PC-3 (cell line): ENCODE measurements around the gene LRPPRC. TPM values are rescaled to one million over a fixed set of nuclear protein-coding genes. Genes with fewer than 3 reads are reported as not detected.

Source experiments
- ATAC-seq: fragments of 200-7000 bp; cut with Tn5 transposase; 2 replicates; pipeline ENCODE4 v1.9.1; 2020; ENCODE audit warnings: mild to moderate bottlenecking, moderate library complexity
- BruUV-seq: library from RNA; stranded (reverse); fragments of 400-500 nt; replicated peaks from 2 replicates; lab custom pipeline; 2021; lab: Mats Ljungman, UMichigan
- CTCF ChIA-PET: fragments of 300-600 bp; sonication (Branson Sonifier 250); formaldehyde crosslinking; loops from one replicate; lab custom pipeline; 2022; ENCODE audit warnings: antibody characterized with exemption; lab: Charles Lee
- POLR2A ChIA-PET: fragments of 300-600 bp; sonication (Branson Sonifier 250); formaldehyde crosslinking; loops from one replicate; lab custom pipeline; 2022; ENCODE audit warnings: antibody characterized with exemption; ENCODE audit not compliant: unreplicated experiment; lab: Charles Lee
- DNase-seq: peaks from one replicate; pipeline ENCODE4 v3.0.0-alpha.2; 2015
- H2AFZ ChIP-seq: fragments of 300-600 bp; sonication (generic); 2 replicates; pipeline ENCODE4 v1.6.0; 2016; ENCODE audit warnings: antibody characterized with exemption, low read length
- H3F3A ChIP-seq: fragments of 300-600 bp; sonication (generic); one replicate; pipeline ENCODE4 v1.6.0; 2017; ENCODE audit warnings: antibody characterized with exemption, low read length, control low read depth, mild to moderate bottlenecking; ENCODE audit not compliant: unreplicated experiment
- H3K27ac ChIP-seq: fragments of 300-600 bp; sonication (generic); 2 replicates; pipeline ENCODE4 v1.5.1; 2016; ENCODE audit warnings: mild to moderate bottlenecking, low read length
- H3K27me3 ChIP-seq: fragments of 300-600 bp; sonication (generic); 2 replicates; pipeline ENCODE4 v1.6.1; 2016; ENCODE audit warnings: low read length, mixed read lengths
- H3K36me3 ChIP-seq: fragments of 300-600 bp; sonication (generic); 2 replicates; pipeline ENCODE4 v1.6.1; 2016; ENCODE audit warnings: low read depth, mixed run types, low read length, mixed read lengths
- H3K4me1 ChIP-seq: fragments of 300-600 bp; sonication (generic); 2 replicates; pipeline ENCODE4 v1.5.1; 2016; ENCODE audit warnings: low read length; ENCODE audit not compliant: insufficient read depth
- H3K4me2 ChIP-seq: fragments of 300-600 bp; sonication (generic); 2 replicates; pipeline ENCODE4 v1.6.0; 2016; ENCODE audit warnings: low read length
- H3K4me3 ChIP-seq: fragments of 300-600 bp; sonication (generic); 2 replicates; pipeline ENCODE4 v1.5.1; 2016; ENCODE audit warnings: mild to moderate bottlenecking, low read length, mixed read lengths
- H3K79me2 ChIP-seq: fragments of 300-600 bp; sonication (generic); 2 replicates; pipeline ENCODE4 v1.6.1; 2017; ENCODE audit warnings: low read length, mixed read lengths
- H3K9ac ChIP-seq: fragments of 300-600 bp; sonication (generic); 2 replicates; pipeline ENCODE4 v1.6.0; 2016; ENCODE audit warnings: mild to moderate bottlenecking, low read length
- H3K9me2 ChIP-seq: fragments of 300-600 bp; sonication (generic); replicated peaks from 2 replicates; pipeline ENCODE4 v1.6.1; 2016; ENCODE audit warnings: mixed run types, low read length, mixed read lengths
- H3K9me3 ChIP-seq: fragments of 300-600 bp; sonication (generic); 2 replicates; pipeline ENCODE4 v1.6.1; 2016; ENCODE audit warnings: low read length, mixed read lengths
- H4K20me1 ChIP-seq: fragments of 300-600 bp; sonication (generic); 2 replicates; pipeline ENCODE4 v1.6.1; 2016; ENCODE audit warnings: low read length, mixed read lengths
- CTCF ChIP-seq: fragments of 300-600 bp; sonication (generic); conservative IDR thresholded peaks from 2 replicates; pipeline ENCODE4 v1.5.1; 2017; ENCODE audit warnings: antibody characterized with exemption, low read depth, mild to moderate bottlenecking, low read length
- EZH2 ChIP-seq: fragments of 300-600 bp; sonication (generic); IDR thresholded peaks from one replicate; pipeline ENCODE4 v1.6.1; 2017; ENCODE audit warnings: antibody characterized with exemption, mild to moderate bottlenecking, low read length; ENCODE audit not compliant: unreplicated experiment
- EZH2phosphoT487 ChIP-seq: fragments of 300-600 bp; sonication (generic); IDR thresholded peaks from 2 replicates; pipeline ENCODE4 v1.6.1; 2018; ENCODE audit warnings: mild to moderate bottlenecking, antibody characterized with exemption, low read length, borderline replicate concordance
- intact Hi-C: fragments of 100-400 bp; cut with micrococcal nuclease; formaldehyde crosslinking; loops from 2 replicates; pipeline ENCODE4 v1.9.0; 2023
- total RNA-seq: library from RNA; depleted of rRNA; stranded (reverse); fragments of >200 nt; gene quantifications from 2 replicates; pipeline ENCODE4 v1.2.3, GENCODE V29; 2014

The LRPPRC gene
- total RNA-seq, 1 experiment from 2014 or later = 94.8 TPM

DNA sequence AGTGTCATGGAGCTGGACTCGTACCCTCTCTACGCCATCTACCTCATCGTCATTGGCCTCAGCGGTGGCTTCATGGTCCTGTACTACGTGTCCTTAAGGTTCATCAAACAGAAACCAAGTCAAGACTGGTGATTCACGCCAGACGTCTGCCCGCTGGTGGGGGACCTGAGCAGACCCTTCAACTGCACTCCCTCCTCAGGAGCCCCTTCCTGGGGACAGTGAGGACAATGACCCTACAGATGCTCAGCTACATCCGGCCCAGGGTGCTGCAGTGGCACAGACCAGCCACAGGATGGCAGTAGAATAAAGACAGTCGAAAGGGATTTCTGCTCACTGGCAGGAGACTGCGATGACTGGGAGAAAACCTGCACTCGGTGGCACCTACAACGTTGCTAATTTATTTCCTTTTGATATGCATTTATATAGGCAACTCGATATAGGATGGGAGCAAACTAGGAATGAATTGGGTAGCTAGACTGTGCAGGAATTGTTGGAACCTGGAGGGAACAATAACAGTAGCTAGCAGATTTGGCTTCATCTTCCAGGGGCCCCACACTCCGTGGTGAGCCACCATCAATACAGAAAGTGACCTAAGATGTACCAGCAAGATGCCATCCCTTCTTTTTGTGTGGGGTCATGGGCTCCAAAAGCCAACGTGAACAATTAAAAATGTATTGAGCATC lies 117.9 kb downstream of the LRPPRC start:
- no peaks in the 10 kb centered on the region for H3F3A ChIP-seq
- H3K9me2 ChIP-seq = no peaks in the 10 kb centered on the region
- H2AFZ ChIP-seq = no peak overlapping the region
- DNase-seq = peak; percentile 81
- H3K79me2 ChIP-seq = no peaks in the 10 kb centered on the region
- no peak overlapping the region for H3K27ac ChIP-seq
- intact Hi-C loops = loop anchor here (5.0 kb wide), 1 partner anchor 266 kb away; no protein-coding TSS in a partner anchor
- BruUV-seq = no TSS peak
- H3K4me1 ChIP-seq = no peaks in the 10 kb centered on the region
- H3K4me3 ChIP-seq = no peak overlapping the region
- no peak overlapping the region for H3K9ac ChIP-seq
- no peak for TF ChIP-seq EZH2
- TF ChIP-seq CTCF = peak; percentile 94
- POLR2A ChIA-PET = interaction anchor here (0.6 kb wide), 1 partner anchor 891 kb away, joined by 10 read pairs; no protein-coding TSS in a partner anchor
- peak overlapping the region; percentile 46 for H3K4me2 ChIP-seq
- H3K27me3 ChIP-seq = no peaks in the 10 kb centered on the region
- peak; percentile 87 for ATAC-seq
- H4K20me1 ChIP-seq = no peaks in the 10 kb centered on the region
- CTCF ChIA-PET = interaction anchor here (0.5 to 1.0 kb wide), 3 partner anchors 148 to 368 kb away, joined by 3 to 12 read pairs (median 3); no protein-coding TSS in a partner anchor
- H3K36me3 ChIP-seq = no peaks in the 10 kb centered on the region
- no peaks in the 10 kb centered on the region for H3K9me3 ChIP-seq

- TF ChIP-seq CTCF (no peak), EZH2phosphoT487 (no peak), EZH2 (no peak)
- Histone ChIP-seq H3K36me3 (no peaks in the 10 kb centered on the region), H3F3A (no peaks in the 10 kb centered on the region), H3K9me2 (no peaks in the 10 kb centered on the region), H3K9ac (no peak overlapping the region), H2AFZ (no peak overlapping the region), H3K4me1 (no peaks in the 10 kb centered on the region), H4K20me1 (no peaks in the 10 kb centered on the region), H3K4me3 (no peak overlapping the region), H3K9me3 (no peaks in the 10 kb centered on the region), H3K27me3 (peaks cover 14% of the 10 kb centered on the region), H3K27ac (no peak overlapping the region), H3K4me2 (no peak overlapping the region), H3K79me2 (no peaks in the 10 kb centered on the region)
- intact Hi-C loops = loop anchor here (5.0 kb wide), 1 partner anchor 263 kb away; no protein-coding TSS in a partner anchor
- no TSS peak for BruUV-seq
- ATAC-seq (no peak), DNase-seq (no peak)
- CTCF ChIA-PET = no interaction called here
- POLR2A ChIA-PET = no interaction called here
Observed at GRCh38 chr2:43874776-43875451, 120.9 kb downstream of the LRPPRC start.

- ChIA-PET CTCF (no interaction called here), POLR2A (no interaction called here)
- intact Hi-C loops = no loop called here
- Histone ChIP-seq H3K4me1 (no peaks in the 10 kb centered on the region), H3K4me3 (no peak overlapping the region), H3K9me2 (no peaks in the 10 kb centered on the region), H4K20me1 (no peaks in the 10 kb centered on the region), H3K4me2 (no peak overlapping the region), H3K36me3 (no peaks in the 10 kb centered on the region), H3F3A (no peaks in the 10 kb centered on the region), H2AFZ (no peak overlapping the region), H3K27ac (no peak overlapping the region), H3K9ac (no peak overlapping the region), H3K79me2 (no peaks in the 10 kb centered on the region), H3K9me3 (no peaks in the 10 kb centered on the region), H3K27me3 (peaks cover 41% of the 10 kb centered on the region)
- no peak for TF ChIP-seq EZH2phosphoT487
- TF ChIP-seq CTCF = no peak
- TF ChIP-seq EZH2 = no peak
- DNase-seq = no peak
- ATAC-seq = no peak
- no TSS peak for BruUV-seq
Observed at GRCh38 chr2:43872151-43872550, 123.6 kb downstream of the LRPPRC start.
